Activated T-cell treated with anti-CD3 and anti-CD28 coated beads, Interleukin-2, amount 50 U/mL, for 72 hours (primary cell): Measurements from ENCODE around the gene CPNE1. TPM values are rescaled to one million over a fixed set of nuclear protein-coding genes. Genes with fewer than 3 reads are reported as not detected.
"Not testable (repeated sequence)": the region's sequence is repeated elsewhere in the genome, so short reads cannot be mapped to it uniquely, and the experiment has no call there.

Experiments
- ATAC-seq, 2 donors: fragments of 150-1000 bp; cut with Tn5 transposase; replicated peaks in 1 of 2; 2 replicates each; pipeline ENCODE4 v1.10.0; 2021; ENCODE audit warnings: moderate library complexity in 2 of 2, mild to moderate bottlenecking in 1 of 2
- DNase-seq, 2 donors: peaks; one replicate each; pipeline ENCODE4 v3.0.0; 2021 to 2022; ENCODE audit warnings: mixed read lengths in 1 of 2
- H3K27ac Mint-ChIP-seq: one replicate; pipeline ENCODE4 v1.8.0; 2022; ENCODE audit warnings: mild to moderate bottlenecking, moderate library complexity, mixed read lengths
- H3K27me3 Mint-ChIP-seq: one replicate; pipeline ENCODE4 v1.8.0; 2022; ENCODE audit warnings: low read depth, mixed read lengths
- H3K36me3 Mint-ChIP-seq, 2 donors: one replicate each; pipeline ENCODE4 v1.8.0; 2022; ENCODE audit warnings: mixed read lengths in 2 of 2, mild to moderate bottlenecking in 1 of 2; ENCODE audit not compliant: insufficient read depth in 2 of 2
- H3K4me1 Mint-ChIP-seq: one replicate; pipeline ENCODE4 v1.8.0; 2022; ENCODE audit warnings: low read depth, mixed read lengths
- H3K4me3 Mint-ChIP-seq, 2 donors: one replicate each; pipeline ENCODE4 v1.8.0; 2022; ENCODE audit warnings: mild to moderate bottlenecking in 2 of 2, mixed read lengths in 2 of 2, moderate library complexity in 2 of 2
- H3K9me3 Mint-ChIP-seq, 2 donors: one replicate each; pipeline ENCODE4 v1.8.0; 2022; ENCODE audit warnings: mixed read lengths in 2 of 2
- total RNA-seq, 2 donors: library from RNA; stranded (reverse); gene quantifications; one replicate each; pipeline ENCODE4 v1.2.3, GENCODE V29; 2022

The CPNE1 gene
- 100 to 1,000 TPM; 459 to 512 TPM for total RNA-seq

DNA sequence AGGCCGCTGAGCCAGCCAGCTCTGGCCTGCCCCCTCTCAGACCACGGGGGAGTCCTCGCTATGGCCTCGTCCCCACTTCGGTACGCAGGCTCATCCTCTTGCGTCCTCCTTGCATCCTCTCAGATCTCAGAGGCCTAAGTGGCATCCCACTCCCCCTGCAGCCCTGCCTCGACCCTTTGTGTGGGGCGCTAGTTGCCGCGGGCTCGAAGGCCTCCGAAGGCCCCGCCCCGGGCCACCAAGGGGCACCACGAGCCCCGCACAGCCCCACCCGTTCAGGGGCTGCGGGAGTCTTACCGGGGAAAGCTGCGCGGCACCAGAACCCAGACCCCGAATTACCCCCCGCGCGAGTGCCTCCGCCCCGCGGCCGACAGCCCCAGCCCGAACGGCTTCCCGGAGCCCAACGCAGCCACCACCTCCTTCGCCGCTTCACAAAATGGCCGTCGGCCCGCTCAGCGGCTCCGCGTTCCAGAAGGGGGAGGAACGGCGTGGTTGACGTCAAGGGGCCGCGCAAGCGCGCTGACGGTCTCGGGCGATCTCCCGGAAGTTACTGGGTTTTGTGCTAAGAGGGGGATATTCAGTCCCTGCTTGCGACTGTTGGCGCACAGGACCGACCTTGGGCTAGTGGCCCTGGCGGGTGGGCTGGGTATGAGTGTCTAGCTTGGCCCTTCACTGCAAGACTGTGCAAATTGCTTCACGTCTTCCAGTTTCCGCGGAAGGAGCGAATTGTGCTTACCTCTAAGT, at the start of gene CPNE1, which contains the start of gene RBM12:
TSS of gene CPNE1 (minus strand) at position 435 of the 741 bp plus-strand sequence. CDS start 31,977 bp downstream, outside the sequence.
TSS of gene RBM12 (minus strand) at position 435 of the 741 bp plus-strand sequence. CDS start 9,578 bp downstream, outside the sequence.
- Mint-ChIP-seq H3K4me1 (peaks cover 40% of the 10 kb centered on the region), H3K27me3 (no peaks in the 10 kb centered on the region), H3K36me3 (peaks cover 5 to 28% of the 10 kb centered on the region in 2 donors), H3K27ac (peak within 1 kb of the TSS; percentile 90), H3K4me3 (peak within 1 kb of the TSS; percentile 78 to 88), H3K9me3 (no peaks in the 10 kb centered on the region)
- ATAC-seq (peak; percentile 70 to 71), DNase-seq (peak; percentile 94 to 95)

- ATAC-seq = no peak
- peaks cover 13 to 59% of the 10 kb centered on the region in 2 donors for H3K36me3 Mint-ChIP-seq
- H3K4me1 Mint-ChIP-seq = peaks cover 63% of the 10 kb centered on the region
- no peak overlapping the region for H3K4me3 Mint-ChIP-seq
- H3K9me3 Mint-ChIP-seq = no peaks in the 10 kb centered on the region
- H3K27me3 Mint-ChIP-seq = no peaks in the 10 kb centered on the region
- DNase-seq = no peak
- H3K27ac Mint-ChIP-seq = peak overlapping the region; percentile 5
These were observed 49.4 kb upstream of the CPNE1 start for GRCh38 chr20:35714127-35714526.

DNA sequence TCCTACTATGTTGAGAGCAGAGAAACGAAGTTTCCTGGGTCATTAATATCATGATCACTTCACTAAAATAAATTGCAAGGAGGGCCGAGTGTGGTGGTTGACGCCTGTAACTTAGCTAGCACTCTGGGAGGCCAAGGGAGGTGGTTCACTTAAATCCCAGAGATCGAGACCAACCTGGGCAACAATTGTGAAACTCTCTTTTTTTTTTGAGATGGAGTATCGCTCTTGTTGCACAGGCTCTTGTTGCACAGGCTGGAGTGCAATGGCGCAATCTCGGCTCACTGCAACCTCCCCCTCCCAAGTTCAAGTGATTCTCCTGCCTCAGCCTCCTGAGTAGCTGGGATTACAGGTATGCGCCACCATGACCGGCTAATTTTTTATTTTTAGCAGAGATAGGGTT, 48.4 kb upstream of the CPNE1 start:
- DNase-seq, ATAC-seq: not testable (repeated sequence)
- peak overlapping the region; percentile 31 for H3K27ac Mint-ChIP-seq

DNA sequence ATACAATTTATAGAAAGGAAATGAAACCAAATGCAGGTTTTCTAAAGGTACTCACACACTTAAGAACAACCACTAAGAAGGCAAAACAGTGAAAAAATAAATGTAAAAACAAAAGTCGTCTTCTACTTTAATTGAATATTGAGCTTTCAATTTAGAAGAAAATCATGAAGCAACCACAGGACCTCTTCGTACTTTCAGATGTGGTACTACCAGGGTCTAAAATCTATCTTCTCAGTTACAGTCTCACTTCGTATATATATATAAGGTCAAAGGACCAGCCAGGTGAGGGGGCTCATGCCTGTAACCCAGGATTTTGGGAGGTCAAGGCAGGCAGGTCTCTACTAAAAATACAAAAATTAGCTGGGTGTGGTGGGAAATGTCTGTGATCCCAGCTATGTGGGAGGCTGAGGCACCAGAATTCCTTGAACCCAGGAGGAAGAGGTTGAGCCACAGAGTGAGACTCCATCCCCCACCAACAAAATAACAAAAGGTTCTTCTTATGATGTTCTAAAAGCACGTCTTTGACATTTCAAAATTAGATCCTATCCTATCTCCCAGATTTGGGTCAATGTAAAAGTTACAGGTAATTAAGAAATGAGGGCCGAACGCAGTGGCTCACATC, 47.0 kb upstream of the CPNE1 start:
- peak overlapping the region; percentile 92 for H3K27ac Mint-ChIP-seq
- peak; percentile 54 to 70 for ATAC-seq
- H3K27me3 Mint-ChIP-seq = no peaks in the 10 kb centered on the region
- no peak for DNase-seq
- H3K4me1 Mint-ChIP-seq = peaks cover 58% of the 10 kb centered on the region
- peak overlapping the region; percentile 51 to 71 for H3K4me3 Mint-ChIP-seq
- peaks cover 12 to 56% of the 10 kb centered on the region in 2 donors for H3K36me3 Mint-ChIP-seq
- H3K9me3 Mint-ChIP-seq = no peaks in the 10 kb centered on the region

More for the DNA sequence above, 48.4 kb upstream of the CPNE1 start:
- Mint-ChIP-seq H3K4me3 (peak overlapping the region in 1 of 2 donors; percentile 39), H3K36me3 (peaks cover 13 to 59% of the 10 kb centered on the region in 2 donors), H3K4me1 (peaks cover 65% of the 10 kb centered on the region)
- not testable (repeated sequence) for H3K9me3 Mint-ChIP-seq, H3K27me3 Mint-ChIP-seq

GRCh38 chr20:35710884-35711587, 46.3 kb upstream of the CPNE1 start:
- ATAC-seq (no peak), DNase-seq (no peak)
- Mint-ChIP-seq H3K4me3 (peak overlapping the region; percentile 51 to 71), H3K4me1 (peaks cover 58% of the 10 kb centered on the region), H3K9me3 (no peaks in the 10 kb centered on the region), H3K27me3 (no peaks in the 10 kb centered on the region), H3K27ac (peak overlapping the region; percentile 92), H3K36me3 (peaks cover 12 to 59% of the 10 kb centered on the region in 2 donors)

DNA sequence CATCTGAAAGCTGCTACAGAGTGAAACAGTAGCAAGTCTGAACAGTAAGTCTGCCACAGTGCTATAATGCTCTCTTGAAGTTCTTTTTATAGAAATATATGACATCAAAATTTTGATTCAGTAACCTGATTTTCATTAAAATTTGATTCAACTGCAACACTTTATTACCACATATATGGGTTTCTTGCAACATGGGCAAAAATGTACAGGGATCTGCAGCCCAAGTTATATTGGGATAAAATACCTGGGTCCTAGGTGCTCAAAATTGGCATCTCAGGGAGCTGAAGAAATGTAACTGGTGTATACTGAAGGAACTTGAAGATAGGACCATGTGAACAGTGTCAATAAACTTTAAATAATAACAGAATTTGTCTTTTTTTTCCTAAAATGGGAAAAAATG, 45.3 kb upstream of the CPNE1 start:
- ATAC-seq = no peak
- H3K4me3 Mint-ChIP-seq = no peak overlapping the region
- H3K36me3 Mint-ChIP-seq = peaks cover 10 to 58% of the 10 kb centered on the region in 2 donors
- H3K4me1 Mint-ChIP-seq = peaks cover 51% of the 10 kb centered on the region
- H3K27ac Mint-ChIP-seq = peak overlapping the region; percentile 92
- no peaks in the 10 kb centered on the region for H3K9me3 Mint-ChIP-seq
- no peaks in the 10 kb centered on the region for H3K27me3 Mint-ChIP-seq
- no peak for DNase-seq

GRCh38 chr20:35709259-35709658, 44.6 kb upstream of the CPNE1 start:
- no peaks in the 10 kb centered on the region for H3K9me3 Mint-ChIP-seq
- H3K4me3 Mint-ChIP-seq = no peak overlapping the region
- DNase-seq = no peak
- peaks cover 11 to 63% of the 10 kb centered on the region in 2 donors for H3K36me3 Mint-ChIP-seq
- H3K27ac Mint-ChIP-seq = peak overlapping the region; percentile 87
- no peaks in the 10 kb centered on the region for H3K27me3 Mint-ChIP-seq
- peaks cover 45% of the 10 kb centered on the region for H3K4me1 Mint-ChIP-seq
- ATAC-seq = no peak

DNA sequence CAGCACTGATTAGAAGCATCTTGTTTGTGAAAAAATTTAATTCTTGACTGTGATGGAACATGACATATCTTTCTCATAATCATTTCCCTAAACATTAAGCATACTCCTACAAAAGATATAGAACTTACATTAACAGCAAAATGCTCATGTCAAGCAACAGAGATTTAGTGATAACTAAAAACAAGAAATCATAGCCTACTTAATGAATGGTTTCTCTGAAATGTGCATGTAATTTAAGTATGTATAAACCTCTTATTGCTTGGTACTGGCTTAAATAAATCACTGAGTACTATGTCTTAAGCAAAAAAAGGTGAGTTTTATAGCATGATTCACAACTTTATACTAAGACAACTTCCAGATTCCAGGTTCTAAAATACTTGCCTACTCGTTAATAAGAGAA, 43.8 kb upstream of the CPNE1 start:
- H3K36me3 Mint-ChIP-seq = peaks cover 8 to 65% of the 10 kb centered on the region in 2 donors
- no peaks in the 10 kb centered on the region for H3K9me3 Mint-ChIP-seq
- H3K4me3 Mint-ChIP-seq = no peak overlapping the region
- ATAC-seq (no peak), DNase-seq (no peak)
- H3K27me3 Mint-ChIP-seq = no peaks in the 10 kb centered on the region
- peaks cover 44% of the 10 kb centered on the region for H3K4me1 Mint-ChIP-seq
- no peak overlapping the region for H3K27ac Mint-ChIP-seq

- not testable (repeated sequence) for H3K27ac Mint-ChIP-seq
- H3K36me3 Mint-ChIP-seq = peaks cover 6 to 66% of the 10 kb centered on the region in 2 donors
These were observed 42.2 kb upstream of the CPNE1 start for GRCh38 chr20:35706591-35707529.

GRCh38 chr20:35705894-35706293, 41.2 kb upstream of the CPNE1 start:
- not testable (repeated sequence) for H3K27ac Mint-ChIP-seq, ATAC-seq, H3K9me3 Mint-ChIP-seq, H3K27me3 Mint-ChIP-seq, H3K4me3 Mint-ChIP-seq, DNase-seq
- peaks cover 37% of the 10 kb centered on the region for H3K4me1 Mint-ChIP-seq
- H3K36me3 Mint-ChIP-seq = peaks cover 6 to 56% of the 10 kb centered on the region in 2 donors

More at GRCh38 chr20:35706591-35707529, 42.2 kb upstream of the CPNE1 start:
- not testable (repeated sequence) for ATAC-seq, H3K27me3 Mint-ChIP-seq, H3K9me3 Mint-ChIP-seq, DNase-seq, H3K4me3 Mint-ChIP-seq
- H3K4me1 Mint-ChIP-seq = peaks cover 43% of the 10 kb centered on the region

DNA sequence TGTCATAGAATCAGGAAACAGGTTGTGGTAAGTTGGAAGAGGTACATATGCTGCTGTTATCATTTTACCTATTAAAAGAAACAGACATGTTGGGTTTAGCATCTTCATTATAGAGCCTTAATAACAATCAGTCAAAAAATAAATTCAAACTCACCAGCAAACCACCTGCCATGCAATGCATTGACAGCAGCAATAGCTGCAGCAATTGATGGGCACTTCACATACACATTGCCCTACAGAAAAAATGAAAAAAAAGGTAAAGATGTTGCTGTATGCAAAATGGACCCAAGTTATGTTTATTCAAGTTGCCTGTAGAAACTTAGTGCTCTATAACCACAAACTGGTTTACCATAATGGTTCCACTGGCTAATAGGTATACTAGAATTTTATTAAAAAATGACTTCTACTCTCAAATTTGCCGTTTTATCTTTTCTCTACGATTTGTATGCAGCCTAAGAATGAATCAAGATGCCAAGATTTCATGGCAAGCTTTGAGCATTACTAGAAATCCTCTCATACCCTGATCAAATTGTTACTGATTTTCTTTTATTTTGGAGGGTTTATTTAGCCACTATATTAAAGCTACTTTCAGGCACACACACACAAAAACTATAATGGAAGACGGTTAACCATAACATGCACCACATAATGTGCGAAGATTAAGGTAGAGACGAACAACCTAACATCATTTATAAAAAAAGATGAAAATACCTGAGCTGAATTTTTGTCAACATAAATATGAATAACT, 40.0 kb upstream of the CPNE1 start:
- Mint-ChIP-seq H3K9me3 (no peaks in the 10 kb centered on the region), H3K4me3 (no peak overlapping the region), H3K27ac (peak overlapping the region; percentile 71), H3K4me1 (peaks cover 44% of the 10 kb centered on the region), H3K36me3 (peaks cover 8 to 47% of the 10 kb centered on the region in 2 donors), H3K27me3 (no peaks in the 10 kb centered on the region)
- ATAC-seq = no peak
- DNase-seq = no peak
